HCEC 1CT (cell line): ENCODE measurements around the gene SYCP3.
"Not testable (repeated sequence)": the region's sequence is repeated elsewhere in the genome, so short reads cannot be mapped to it uniquely, and the experiment has no call there.

Experiments
- DNase-seq: peaks from one replicate; pipeline ENCODE4 v3.0.0-alpha.2; 2017

Gene SYCP3

DNA sequence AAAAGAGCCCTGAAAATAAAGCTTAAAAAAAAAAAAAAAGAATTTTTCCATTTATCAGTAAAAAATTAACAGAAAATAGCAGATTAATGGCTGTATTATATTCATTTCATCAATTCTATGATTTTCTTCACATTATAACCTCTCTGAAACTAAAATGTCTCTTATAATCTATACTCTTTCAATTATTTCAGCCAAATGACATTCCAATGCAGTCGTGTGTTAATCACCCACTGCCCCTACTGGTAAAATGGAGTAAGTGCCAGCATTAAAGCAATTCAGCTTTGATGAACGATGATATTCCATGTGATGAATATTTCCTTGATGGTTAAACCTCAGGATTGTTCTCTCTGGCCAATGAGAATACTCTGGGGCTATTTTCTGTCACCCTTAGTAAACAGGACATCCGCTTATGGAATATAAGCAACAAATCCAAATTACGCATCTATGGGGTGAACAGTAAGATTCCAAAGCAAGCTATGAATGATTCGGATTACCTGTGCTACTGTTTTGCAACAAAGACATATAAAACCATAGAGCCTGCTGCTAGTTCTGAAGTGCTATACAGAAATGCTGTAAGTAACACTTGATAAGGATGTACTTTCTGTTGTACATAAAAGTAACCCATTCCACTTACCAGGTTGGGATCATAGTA, 20.3 kb upstream of the SYCP3 start:
- DNase-seq = peak; percentile 38

DNA sequence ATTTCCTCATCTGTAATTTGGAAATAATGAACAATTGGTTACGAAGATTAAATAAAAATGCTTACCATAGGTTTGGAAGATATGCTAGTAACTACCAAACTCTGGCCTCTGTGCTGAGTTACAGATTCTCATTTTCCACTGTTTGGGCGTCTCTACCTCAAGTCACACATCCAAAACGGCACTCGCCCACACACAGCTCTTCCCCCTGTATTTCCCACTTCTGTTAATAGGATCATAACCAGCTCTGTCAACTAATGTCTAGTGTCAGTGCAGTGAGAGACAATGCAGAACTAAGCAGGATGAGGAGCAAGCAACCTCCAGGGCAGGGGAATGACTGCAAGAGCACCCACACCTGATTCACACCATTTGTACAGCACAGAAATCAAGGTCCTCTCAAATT, 10.9 kb upstream of the SYCP3 start:
- DNase-seq = no peak

DNA sequence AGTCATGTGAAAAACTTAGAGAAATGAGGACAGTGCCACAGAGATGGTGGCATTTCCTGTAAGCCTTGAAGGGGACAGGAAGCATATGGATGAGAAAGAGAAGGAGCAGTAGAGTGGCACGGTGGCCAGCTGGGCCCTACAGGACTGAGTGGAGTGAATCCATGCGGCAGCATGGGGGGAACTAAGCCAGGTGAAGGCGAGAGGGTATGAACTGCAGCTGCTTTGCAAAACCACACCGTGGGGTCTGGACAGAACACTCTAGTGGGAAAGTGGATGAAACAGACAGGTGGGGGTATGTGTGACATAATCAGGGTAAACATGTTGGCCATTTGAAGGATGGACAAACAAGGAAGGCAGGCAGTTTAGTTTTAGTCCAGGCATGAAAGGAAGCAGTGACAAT, 10.4 kb upstream of the SYCP3 start:
- DNase-seq = no peak

DNA sequence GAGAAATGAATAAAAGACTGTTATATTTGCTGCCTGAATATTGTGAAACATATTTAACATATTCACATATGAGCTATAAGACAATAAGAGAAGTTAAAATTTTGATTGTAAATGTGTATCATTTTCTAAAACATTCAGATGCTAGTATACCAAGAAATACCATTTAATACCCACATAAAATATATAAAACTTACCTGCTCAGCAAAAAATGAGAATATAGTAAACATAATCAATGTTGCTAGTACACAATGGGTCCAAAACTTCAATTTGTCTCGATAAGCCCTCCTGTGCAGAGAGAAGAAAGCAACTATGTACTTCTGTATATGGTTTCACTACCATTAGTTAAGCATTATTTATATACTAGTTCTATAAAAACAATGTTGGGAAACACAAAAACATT, 9.6 kb upstream of the SYCP3 start:
- DNase-seq = no peak

DNA sequence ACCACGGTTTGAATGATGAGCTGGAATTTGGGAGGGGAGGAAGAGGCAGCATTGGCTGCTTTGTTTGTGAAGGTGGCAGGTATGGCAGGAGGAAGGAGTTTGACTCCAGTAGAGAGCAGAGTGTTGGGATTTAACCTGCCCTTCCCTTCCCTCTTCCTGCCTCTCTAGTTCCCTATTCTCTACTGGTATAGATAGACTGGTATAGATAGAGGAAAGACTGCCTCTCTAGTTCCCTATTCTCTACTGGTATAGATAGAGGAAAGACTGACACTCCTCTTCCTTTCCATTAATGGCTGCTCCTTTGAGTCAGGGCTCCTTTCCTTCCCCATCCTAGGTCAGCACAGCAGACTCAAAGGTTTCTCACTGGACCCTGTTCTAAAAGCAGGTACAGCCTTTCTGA, 8.4 kb upstream of the SYCP3 start:
- no peak for DNase-seq

DNA sequence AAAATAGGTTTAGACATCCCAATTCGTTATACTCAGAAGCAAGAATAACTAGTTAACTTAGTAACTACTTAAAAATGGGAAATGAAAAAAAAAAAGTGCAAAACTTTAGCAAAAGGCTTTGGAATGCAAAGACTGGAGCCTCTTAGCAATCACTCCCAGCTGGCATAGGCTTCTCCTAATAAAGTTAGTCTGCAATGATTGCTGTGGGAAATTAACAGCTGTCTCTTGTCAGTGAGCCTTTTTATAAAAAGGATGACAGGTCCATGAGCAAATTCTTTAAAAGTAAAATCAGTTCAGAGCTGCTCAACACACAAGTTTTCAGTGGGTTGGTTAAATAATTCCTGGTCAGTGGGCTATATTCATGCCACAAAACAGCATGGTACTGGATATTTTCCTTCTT, 7.4 kb upstream of the SYCP3 start:
- DNase-seq = no peak

DNA sequence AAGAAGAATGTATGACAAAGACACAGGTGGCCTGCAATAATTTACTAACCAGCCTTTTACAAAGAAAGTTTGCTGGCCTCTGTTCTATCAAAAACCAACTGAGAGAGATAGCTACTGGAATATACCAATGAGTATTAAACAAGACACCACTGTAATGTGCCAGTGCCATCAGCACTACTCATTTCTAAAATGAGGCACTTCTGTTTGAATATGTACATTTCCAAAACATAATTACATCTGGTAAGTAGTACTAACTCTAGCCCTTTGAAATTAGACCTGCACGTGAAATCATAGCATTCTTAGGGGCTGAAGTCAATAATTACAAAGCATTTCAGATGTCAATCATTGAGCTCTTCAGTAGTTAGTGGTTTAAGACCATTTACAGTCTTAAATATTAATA, 6.9 kb upstream of the SYCP3 start:
- no peak for DNase-seq

DNA sequence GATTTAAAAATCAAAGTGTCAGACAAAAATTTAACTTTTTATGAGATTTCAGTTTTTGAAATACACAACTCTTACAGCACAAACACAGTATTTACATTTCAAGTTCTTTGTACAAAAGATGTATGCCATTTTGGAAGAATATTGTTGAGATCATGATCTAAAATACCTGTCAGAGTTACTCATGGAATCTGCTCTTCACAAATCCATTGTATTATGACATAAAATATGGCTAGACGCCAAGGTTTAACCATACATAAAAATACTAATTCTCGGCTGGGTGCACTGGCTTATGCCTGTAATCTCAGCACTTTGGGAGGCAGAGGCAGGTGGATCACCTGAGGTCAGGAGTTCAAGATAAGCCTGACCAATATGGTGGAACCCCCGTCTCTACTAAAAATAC, 6.2 kb upstream of the SYCP3 start:
- DNase-seq = no peak

DNA sequence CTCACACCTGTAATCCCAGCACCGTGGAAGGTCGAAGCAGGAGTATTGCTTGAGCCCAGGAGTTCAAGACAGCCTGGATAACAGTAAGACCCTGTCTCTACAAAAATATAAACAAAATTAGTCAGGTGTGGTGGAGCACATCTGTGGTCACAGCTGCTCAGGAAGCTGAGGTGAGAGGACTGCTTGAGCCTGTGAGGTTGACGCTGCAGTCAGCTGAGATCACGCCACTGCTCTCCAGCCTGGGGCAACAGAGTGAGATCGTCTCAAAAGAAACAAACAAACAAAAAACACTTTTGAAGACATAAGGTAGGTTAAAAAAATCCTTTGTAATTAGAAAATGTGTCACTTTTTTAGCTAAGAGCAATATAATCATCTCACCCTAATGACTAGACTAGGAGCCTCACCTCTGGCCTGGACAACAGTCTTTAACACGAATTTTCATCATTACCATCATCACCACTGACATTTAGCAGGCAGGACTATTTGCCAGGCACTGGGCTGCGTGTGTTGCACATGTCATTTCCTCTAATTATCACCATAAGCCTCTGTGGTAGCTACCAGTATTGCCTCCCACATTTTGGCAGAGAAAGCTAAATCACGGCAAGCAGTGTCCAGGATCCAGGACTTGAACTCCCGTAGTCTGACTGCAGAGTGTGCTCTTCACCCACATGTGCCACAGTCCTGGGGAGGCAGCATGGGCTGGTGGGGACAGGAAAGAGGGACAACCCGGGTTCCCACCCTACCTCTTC, 4.6 kb upstream of the SYCP3 start:
- no peak for DNase-seq

DNA sequence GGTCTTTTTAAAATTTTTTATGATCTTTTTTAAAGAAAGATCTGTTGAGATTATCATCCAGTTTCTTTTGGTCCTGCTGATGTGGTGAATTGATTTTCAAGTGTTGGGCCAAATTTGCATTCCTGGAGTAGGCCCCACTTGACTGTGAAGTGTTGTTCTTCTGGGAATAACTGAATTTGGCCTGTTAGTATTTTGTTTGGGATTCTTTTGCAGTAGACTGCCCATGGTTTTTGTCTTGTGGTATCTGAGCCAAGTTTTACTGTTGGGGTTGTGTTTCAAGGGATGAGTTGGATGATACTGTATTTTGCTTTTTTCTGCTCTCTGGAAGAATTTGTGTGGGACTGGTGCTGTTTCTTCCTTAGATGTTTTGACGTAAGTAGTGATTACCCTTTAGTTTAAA, 4.0 kb upstream of the SYCP3 start:
- no peak for DNase-seq

DNA sequence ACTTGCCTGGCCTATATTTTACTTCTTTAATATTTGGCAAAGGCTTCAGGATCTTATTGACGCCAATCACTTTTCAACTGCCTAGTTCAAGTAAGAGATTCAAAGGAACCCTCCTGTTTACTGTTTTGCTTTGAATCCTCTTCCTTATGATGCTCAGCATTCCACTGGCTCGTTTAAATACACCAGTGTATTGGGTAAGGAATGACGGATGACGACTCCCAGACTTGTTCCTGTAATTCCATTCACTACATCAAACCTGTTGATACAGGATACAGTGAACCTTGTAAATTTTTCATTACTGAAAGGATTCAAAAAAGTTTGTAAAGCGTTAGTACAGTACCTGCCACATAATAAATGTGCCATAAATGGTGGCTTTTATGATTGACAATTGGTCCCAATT, 1.7 kb upstream of the SYCP3 start:
- no peak for DNase-seq

DNA sequence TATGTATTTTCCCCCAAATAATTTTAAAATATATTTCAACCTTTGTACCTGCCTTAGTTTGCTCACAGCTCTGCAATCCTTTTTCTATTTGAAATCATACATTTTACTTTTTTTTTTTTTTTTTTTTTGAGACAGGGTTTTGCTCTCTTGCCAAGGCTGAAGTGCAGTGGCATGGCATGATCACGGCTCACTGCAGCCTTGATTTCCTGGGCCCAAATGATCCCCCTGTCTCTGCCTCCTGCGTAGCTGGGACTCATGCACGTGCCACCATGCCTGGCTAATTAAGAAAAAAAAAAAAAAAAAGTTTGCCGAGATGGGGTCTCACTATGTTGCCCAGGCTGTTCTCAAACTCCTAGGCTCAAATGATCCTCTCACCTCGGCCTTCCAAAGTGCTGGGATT, 1.3 kb upstream of the SYCP3 start:
- no peak for DNase-seq

DNA sequence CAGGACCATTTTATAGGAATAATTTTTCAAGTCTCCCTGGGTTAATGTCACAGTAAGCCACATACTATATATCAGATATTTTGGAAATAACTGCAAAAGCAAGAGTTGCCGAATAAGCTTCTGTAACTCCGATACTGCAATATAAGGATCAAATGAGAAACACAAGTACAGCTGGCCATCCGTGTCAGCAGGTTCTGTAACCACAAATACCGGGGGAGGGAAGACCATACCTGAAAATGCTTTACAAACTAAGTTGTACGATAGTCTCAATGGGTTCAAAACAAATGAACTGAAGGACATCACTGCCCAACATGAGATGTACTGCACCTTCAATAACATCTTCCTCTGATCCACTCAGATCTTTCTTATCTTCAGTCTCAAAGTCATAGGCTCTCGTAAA, 1.8 kb downstream of the SYCP3 start:
- no peak for DNase-seq

DNA sequence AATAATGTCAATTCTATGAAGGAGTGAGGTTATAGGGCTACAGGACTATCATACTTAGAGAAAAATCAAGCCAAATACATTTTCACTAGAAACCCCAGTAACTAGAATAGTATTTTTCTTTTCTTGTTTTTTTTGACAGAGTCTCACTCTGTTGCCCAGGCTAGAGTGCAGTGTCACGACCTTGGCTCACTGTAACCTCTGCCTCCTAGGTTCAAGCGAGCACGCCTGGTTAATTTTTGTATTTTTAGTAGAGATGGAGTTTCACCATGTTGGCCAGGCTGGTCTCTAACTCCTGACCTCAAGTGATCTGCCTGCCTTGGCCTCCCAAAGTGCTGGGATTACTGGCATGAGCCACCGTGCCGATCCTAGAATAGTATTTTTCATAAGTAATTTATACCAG, 4.8 kb downstream of the SYCP3 start:
- not testable (repeated sequence) for DNase-seq

DNA sequence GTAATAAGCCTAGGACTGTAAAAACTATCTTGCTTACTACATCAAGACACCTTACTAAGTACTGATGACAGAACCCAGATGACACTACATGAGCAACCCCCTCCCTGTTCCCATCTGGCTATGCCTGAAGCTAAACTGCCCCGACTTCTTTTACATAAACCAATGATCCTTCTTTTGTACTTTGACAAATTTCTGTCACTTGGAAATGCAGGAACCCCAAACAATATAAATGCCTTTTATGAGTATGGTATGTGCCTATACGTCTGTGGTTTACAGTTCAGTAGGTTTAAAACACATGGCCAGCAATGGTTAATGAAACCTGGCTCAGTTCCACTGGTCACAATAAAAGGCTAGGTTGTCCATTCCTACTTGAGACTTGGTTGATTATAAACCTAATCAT, 6.1 kb downstream of the SYCP3 start:
- no peak for DNase-seq

DNA sequence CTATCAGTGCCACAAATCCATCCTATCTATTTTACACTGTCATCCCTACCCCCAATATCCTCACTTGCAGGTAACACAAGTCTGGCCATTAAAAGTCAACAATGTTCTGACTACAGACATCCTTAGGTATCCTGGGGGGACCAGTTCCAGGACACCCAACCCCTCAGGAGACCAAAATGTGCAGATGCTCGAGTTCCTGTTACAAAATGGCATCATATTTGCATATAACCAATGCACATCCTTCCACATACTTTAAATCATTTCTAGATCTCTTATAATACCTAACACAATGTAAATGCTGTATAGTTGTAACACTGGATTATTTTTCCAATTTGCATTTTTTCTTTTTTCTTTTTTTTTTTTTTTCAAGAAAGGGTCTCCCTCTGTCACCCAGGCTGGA, 6.9 kb downstream of the SYCP3 start:
- DNase-seq = no peak

DNA sequence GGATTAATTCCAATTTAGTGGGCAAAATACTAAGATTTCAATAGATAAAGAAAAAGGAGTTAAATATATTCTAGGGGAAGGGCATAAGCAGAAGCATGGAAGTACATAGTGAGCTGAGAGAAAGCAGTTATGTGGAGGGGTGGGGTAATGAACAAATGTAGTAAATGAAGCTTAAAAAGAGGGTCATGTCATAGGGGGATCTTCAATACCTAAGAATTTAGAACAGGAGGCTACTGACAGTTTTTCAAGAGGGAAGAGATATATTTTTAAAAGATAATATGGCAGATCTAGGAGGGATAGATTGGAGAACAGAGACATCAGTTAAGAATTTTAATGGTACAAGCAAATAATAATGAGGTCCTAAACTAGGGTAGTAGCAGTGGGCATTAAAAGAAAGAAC, 9.4 kb downstream of the SYCP3 start:
- no peak for DNase-seq

DNA sequence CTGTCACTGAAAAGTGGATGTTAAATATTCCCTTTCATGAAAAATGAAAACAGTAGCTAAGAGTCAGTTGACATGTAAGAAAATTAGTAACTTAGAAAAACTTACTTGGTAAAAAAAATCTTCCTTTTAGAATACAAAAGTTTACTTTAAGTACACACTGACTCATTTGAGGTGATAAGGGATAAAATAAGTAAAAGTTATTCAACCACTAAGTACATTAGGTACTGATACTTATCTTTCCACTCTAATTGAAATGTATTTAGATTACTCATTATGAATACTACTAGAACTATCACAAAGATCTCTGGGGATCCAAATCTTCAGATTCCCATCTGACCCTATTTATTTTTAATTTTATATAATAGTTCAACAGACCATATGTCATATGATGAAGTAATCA, 12.2 kb downstream of the SYCP3 start:
- no peak for DNase-seq

DNA sequence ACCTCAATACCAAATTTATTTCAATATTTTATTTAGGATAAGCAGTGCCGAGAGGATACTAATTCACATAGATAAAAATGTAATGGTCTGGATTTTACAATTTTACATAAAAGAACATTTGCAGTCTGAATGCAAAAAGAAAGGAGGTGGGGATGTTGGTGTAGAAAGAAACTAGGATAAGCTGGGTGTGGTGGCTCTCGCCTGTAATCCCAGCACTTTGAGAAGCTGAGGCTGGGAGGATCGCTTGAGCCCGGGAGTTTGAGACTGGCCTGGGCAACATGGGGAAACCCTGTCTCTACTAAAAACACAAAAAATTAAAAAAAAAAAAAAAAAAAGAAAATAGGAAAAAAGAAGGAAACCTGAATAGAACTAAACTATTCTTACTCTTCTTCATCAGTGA, 16.9 kb downstream of the SYCP3 start:
- DNase-seq = no peak

DNA sequence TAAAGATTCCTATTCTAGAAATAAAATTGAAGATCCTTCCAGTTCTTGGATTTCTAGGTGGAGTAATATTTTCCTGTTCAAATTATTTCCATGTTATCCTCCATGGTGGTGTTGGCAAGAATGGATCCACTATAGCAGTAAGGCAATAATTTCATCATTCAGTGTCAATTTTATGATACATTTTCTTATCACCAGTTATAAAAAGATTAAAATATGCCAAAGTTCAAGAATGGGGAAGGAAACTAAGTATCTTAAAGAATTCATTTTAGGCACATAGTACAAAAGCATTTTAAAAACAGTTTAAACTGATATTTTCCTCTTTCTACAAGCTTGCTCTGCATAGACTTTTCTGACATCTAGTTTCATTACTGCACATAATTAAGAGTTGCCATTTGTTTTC, 19.1 kb downstream of the SYCP3 start:
- DNase-seq = no peak

DNA sequence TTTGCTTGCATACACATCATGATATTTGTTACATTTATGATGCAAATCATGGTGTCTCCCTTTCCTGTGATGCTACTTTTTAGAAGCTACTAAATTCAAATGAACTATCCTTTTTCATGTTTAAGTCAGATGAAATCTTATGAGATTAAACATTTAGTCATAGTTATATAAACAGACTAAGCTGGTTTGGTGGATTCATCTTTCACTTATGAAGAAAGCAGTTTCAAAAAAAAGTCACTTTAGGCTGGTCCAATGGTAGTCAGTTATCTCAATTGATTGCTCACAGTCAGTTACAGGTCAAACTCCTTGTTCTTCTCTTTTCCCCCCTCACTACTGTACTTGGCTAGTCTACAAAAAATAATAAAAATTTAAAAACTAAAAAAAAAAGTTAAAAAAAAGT, 19.7 kb downstream of the SYCP3 start:
- peak; percentile 68 for DNase-seq

DNA sequence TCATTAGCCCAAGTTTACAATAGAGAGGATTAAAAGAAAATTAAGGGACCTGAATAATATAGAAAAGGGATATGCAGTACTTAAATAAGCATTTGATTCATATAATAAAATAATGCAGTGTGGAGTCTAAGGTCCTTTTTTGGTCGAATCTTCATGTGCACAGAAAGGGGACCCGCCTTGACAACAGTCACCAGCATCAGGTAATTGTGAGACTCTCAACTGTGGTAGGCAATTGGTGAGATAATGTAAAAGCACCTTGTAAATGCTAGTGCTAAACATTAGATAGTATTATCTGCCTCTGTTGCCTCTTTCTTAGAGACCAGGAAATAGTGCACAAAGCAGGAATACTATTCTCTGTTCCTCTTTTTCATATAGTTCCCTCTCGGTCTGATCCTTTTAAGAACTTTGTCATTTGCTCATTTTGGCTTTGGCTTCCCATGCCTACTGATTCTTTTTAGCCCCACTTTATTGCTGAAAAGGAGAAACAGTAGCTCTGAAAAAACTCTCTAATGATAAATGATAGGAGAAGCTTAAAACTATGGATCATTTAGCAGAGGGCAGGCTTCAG, 24.3 kb downstream of the SYCP3 start:
- DNase-seq = no peak

DNA sequence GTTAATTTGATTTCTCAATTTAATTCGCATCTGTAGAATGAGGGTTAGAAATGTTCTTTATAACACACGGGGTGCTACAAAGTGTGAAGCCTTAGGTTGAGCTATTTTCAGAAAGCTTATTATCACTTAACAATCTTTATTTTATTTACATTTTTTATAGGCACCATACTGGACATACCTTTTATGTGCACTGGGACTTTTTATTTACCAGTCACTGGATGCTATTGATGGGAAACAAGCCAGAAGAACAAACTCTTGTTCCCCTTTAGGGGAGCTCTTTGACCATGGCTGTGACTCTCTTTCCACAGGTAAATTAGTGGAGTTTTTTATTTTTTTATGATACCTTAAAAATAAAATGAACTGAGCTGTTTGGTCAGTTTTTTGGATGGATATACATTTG, 25.3 kb downstream of the SYCP3 start:
- no peak for DNase-seq

DNA sequence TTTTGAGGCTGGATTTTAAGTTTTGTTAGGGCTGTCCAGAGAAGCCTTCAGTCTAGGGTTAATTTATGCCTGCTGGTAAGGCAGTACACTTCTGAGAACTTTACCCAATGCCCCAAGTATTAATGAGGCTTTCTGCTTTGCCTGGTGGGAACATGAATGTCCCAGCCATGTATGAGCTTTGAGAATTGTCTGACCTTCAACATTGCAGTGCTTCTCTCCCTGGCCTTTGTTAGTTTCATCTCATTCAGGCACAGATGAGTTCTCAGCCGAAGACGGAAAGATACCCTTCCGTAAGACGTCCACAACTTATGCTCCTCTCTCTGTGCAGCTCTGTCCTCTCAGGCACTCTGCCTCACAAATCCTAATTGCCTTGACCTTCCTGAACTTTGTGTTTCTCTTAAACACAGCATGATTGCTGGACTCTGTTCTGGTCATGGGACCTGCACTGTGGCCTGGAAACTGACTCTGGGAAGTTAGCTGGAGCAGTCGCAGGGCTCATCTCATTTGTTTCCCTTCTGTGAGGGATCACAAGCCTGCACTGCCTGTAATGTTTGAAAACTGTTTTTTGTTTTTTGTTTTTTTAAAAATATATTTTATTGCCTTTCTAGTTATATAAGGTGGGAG, 26.1 kb downstream of the SYCP3 start:
- no peak for DNase-seq
